Measurements from ENCODE around the gene RASD2. TPM values are rescaled to one million over a fixed set of nuclear protein-coding genes. Genes with fewer than 3 reads are reported as not detected.

The RASD2 gene
- total and polyA plus RNA-seq, 2 experiments from 2014 or later = 1.2 to 3.6 TPM

DNA sequence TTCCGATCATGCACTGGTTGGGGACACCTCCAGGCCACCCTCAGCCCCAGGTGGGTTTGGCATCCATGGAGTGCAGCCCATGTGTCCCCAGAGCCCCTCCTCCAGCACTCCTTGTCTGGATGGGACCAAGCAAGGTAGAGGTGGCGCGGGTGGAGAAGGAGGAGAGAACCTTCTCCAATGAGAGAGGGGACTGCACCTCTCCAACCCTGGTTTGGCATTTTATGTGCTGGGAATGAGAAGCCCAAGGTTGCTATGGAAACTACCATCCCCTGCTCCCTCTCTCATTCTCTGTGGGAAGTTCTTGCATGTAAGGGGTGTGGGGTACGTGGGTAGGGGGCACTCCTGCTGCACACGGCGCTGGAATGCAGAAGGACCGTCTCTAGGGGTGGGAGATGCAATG is 21.8 kb upstream of the RASD2 start:
- no peak for TF ChIP-seq STAT1 (IDR thresholded peaks at IDR 0.05; ENCODE audit: unreplicated experiment)
- TF ChIP-seq, protein P1, sequence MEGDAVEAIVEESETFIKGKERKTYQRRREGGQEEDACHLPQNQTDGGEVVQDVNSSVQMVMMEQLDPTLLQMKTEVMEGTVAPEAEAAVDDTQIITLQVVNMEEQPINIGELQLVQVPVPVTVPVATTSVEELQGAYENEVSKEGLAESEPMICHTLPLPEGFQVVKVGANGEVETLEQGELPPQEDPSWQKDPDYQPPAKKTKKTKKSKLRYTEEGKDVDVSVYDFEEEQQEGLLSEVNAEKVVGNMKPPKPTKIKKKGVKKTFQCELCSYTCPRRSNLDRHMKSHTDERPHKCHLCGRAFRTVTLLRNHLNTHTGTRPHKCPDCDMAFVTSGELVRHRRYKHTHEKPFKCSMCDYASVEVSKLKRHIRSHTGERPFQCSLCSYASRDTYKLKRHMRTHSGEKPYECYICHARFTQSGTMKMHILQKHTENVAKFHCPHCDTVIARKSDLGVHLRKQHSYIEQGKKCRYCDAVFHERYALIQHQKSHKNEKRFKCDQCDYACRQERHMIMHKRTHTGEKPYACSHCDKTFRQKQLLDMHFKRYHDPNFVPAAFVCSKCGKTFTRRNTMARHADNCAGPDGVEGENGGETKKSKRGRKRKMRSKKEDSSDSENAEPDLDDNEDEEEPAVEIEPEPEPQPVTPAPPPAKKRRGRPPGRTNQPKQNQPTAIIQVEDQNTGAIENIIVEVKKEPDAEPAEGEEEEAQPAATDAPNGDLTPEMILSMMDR (conservative IDR thresholded peaks at IDR 0.05; ENCODE audit: low read depth in 2 of 2) = no peak
- no peak for TF ChIP-seq POLR2AphosphoS5 (IDR thresholded peaks at IDR 0.05; ENCODE audit: low read depth)
- no peak for TF ChIP-seq ZNF114 (CRISPR knock-in tag; IDR thresholded peaks at IDR 0.05)
- TF ChIP-seq ZNF331 (CRISPR knock-in tag; IDR thresholded peaks at IDR 0.05; ENCODE audit: low read depth) = no peak
- TF ChIP-seq JUNB (IDR thresholded peaks at IDR 0.05; ENCODE audit: unreplicated experiment) = no peak
- TF ChIP-seq EZH2phosphoT487 (IDR thresholded peaks at IDR 0.05; ENCODE audit: unreplicated experiment) = no peak
- TF ChIP-seq, protein P2, sequence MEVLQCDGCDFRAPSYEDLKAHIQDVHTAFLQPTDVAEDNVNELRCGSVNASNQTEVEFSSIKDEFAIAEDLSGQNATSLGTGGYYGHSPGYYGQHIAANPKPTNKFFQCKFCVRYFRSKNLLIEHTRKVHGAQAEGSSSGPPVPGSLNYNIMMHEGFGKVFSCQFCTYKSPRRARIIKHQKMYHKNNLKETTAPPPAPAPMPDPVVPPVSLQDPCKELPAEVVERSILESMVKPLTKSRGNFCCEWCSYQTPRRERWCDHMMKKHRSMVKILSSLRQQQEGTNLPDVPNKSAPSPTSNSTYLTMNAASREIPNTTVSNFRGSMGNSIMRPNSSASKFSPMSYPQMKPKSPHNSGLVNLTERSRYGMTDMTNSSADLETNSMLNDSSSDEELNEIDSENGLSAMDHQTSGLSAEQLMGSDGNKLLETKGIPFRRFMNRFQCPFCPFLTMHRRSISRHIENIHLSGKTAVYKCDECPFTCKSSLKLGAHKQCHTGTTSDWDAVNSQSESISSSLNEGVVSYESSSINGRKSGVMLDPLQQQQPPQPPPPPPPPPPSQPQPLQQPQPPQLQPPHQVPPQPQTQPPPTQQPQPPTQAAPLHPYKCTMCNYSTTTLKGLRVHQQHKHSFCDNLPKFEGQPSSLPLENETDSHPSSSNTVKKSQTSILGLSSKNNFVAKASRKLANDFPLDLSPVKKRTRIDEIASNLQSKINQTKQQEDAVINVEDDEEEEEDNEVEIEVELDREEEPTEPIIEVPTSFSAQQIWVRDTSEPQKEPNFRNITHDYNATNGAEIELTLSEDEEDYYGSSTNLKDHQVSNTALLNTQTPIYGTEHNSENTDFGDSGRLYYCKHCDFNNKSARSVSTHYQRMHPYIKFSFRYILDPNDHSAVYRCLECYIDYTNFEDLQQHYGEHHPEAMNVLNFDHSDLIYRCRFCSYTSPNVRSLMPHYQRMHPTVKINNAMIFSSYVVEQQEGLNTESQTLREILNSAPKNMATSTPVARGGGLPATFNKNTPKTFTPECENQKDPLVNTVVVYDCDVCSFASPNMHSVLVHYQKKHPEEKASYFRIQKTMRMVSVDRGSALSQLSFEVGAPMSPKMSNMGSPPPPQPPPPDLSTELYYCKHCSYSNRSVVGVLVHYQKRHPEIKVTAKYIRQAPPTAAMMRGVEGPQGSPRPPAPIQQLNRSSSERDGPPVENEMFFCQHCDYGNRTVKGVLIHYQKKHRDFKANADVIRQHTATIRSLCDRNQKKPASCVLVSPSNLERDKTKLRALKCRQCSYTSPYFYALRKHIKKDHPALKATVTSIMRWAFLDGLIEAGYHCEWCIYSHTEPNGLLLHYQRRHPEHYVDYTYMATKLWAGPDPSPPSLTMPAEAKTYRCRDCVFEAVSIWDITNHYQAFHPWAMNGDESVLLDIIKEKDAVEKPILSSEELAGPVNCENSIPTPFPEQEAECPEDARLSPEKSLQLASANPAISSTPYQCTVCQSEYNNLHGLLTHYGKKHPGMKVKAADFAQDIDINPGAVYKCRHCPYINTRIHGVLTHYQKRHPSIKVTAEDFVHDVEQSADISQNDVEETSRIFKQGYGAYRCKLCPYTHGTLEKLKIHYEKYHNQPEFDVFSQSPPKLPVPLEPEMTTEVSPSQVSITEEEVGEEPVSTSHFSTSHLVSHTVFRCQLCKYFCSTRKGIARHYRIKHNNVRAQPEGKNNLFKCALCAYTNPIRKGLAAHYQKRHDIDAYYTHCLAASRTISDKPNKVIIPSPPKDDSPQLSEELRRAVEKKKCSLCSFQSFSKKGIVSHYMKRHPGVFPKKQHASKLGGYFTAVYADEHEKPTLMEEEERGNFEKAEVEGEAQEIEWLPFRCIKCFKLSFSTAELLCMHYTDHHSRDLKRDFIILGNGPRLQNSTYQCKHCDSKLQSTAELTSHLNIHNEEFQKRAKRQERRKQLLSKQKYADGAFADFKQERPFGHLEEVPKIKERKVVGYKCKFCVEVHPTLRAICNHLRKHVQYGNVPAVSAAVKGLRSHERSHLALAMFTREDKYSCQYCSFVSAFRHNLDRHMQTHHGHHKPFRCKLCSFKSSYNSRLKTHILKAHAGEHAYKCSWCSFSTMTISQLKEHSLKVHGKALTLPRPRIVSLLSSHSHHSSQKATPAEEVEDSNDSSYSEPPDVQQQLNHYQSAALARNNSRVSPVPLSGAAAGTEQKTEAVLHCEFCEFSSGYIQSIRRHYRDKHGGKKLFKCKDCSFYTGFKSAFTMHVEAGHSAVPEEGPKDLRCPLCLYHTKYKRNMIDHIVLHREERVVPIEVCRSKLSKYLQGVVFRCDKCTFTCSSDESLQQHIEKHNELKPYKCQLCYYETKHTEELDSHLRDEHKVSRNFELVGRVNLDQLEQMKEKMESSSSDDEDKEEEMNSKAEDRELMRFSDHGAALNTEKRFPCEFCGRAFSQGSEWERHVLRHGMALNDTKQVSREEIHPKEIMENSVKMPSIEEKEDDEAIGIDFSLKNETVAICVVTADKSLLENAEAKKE (CRISPR knock-in tag; IDR thresholded peaks at IDR 0.05) = no peak
- TF ChIP-seq NANOG (IDR thresholded peaks at IDR 0.05; ENCODE audit: borderline replicate concordance) = no peak
- no peak for TF ChIP-seq REST (IDR thresholded peaks at IDR 0.05; ENCODE audit: unreplicated experiment)
- H3K4me1 ChIP-seq (ENCODE audit: insufficient read depth) = no peaks in the 10 kb centered on the region
- H3K9me2 ChIP-seq (ENCODE audit: insufficient read depth) = no peaks in the 10 kb centered on the region
- Mint-ChIP-seq H3K27me3 (ENCODE audit: insufficient read depth, low read depth, poor library complexity) (peaks cover 2% of the 10 kb centered on the region), H3K27ac (no peak overlapping the region), H3K9me3 (no peaks in the 10 kb centered on the region; the same call in 2 of the 3 replicates), H3K4me1 (peaks cover 12% of the 10 kb centered on the region), H3K4me3 (no peak overlapping the region), H3K36me3 (ENCODE audit: low read depth) (no peaks in the 10 kb centered on the region)
- H3K27me3 ChIP-seq (ENCODE audit: insufficient read depth) = no peaks in the 10 kb centered on the region
- ATAC-seq (no peak), DNase-seq (ENCODE audit: low spot score) (no peak)
- no peaks in the 10 kb centered on the region for H3K79me2 ChIP-seq (replicated peaks; ENCODE audit: insufficient read depth)
- no peaks in the 10 kb centered on the region for H4K20me1 ChIP-seq (replicated peaks; ENCODE audit: insufficient read depth)
- no peak overlapping the region for H2AFZ ChIP-seq
- no peak overlapping the region for H3K4me2 ChIP-seq
- no peak overlapping the region for H3K4me3 ChIP-seq
- no peak overlapping the region for H3K27ac ChIP-seq (ENCODE audit: low read depth)
- no peaks in the 10 kb centered on the region for H3K36me3 ChIP-seq (ENCODE audit: insufficient read depth)
- H3F3A ChIP-seq (replicated peaks; ENCODE audit: low read depth) = no peaks in the 10 kb centered on the region

Measured in GM23338 (cell line).